Measurements from ENCODE around the gene TPPP.

The TPPP gene

DNA sequence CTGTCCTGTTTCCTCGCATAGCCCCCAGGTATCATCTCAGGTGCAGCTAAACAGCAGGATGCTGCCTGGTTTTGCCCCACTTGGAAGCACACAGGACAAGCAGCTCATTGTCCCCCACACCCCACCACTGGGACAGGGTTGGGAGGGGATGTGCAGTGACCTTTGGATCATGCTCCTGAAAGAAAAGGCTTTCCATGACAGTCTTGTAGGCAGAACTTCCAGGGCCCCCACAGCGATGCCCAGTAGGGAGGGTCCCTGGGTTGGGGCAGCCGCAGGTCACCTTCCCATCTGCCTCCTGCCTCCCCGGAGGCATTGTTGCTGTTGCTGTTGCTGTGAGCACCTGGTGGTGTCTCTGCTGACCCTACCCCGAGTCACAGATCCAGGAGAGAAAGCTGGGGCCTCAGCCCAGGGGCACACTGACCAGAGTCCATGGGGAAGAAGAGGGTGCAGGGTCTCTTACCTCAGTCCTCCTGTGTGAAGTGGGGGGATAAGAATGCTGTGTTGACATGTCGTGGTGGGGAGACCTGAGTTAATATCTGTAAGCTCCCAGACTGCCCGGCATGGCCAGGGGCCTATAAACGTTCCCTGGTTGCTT, 72.5 kb downstream of the TPPP start:
- TF ChIP-seq, protein P1, sequence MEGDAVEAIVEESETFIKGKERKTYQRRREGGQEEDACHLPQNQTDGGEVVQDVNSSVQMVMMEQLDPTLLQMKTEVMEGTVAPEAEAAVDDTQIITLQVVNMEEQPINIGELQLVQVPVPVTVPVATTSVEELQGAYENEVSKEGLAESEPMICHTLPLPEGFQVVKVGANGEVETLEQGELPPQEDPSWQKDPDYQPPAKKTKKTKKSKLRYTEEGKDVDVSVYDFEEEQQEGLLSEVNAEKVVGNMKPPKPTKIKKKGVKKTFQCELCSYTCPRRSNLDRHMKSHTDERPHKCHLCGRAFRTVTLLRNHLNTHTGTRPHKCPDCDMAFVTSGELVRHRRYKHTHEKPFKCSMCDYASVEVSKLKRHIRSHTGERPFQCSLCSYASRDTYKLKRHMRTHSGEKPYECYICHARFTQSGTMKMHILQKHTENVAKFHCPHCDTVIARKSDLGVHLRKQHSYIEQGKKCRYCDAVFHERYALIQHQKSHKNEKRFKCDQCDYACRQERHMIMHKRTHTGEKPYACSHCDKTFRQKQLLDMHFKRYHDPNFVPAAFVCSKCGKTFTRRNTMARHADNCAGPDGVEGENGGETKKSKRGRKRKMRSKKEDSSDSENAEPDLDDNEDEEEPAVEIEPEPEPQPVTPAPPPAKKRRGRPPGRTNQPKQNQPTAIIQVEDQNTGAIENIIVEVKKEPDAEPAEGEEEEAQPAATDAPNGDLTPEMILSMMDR (IDR thresholded peaks at IDR 0.05; ENCODE audit: low read depth, low read length) = no peak
- no peak for DNase-seq (ENCODE audit: extremely low read depth, low read depth)

- no peak for DNase-seq (ENCODE audit: extremely low read depth, low read depth)
- TF ChIP-seq, protein P1 (IDR thresholded peaks at IDR 0.05; ENCODE audit: low read depth, low read length) = no peak
Measured at GRCh38 chr5:620152-620551, 73.0 kb downstream of the TPPP start.

DNA sequence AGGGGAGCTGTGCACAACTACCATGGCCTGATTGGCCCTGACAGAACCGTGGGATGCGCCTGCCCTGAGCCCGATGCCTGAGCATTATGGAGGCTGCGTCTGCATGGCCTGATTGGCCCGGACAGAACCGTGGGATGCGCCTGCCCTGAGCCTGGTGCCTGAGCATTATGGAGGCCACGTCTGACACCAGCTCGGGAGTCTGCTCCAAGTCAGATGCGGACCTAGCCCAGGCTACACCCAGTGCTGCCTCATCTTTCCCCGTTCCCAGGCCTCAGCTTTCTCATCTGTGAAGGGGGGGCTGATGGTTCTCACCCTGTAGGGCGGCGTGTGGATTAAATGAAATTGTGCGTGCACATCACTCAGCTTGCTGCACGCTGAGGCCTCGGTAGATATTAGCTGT, 73.7 kb downstream of the TPPP start:
- DNase-seq (ENCODE audit: extremely low read depth, low read depth) = no peak
- TF ChIP-seq, protein P1 (IDR thresholded peaks at IDR 0.05; ENCODE audit: low read depth, low read length) = no peak

DNA sequence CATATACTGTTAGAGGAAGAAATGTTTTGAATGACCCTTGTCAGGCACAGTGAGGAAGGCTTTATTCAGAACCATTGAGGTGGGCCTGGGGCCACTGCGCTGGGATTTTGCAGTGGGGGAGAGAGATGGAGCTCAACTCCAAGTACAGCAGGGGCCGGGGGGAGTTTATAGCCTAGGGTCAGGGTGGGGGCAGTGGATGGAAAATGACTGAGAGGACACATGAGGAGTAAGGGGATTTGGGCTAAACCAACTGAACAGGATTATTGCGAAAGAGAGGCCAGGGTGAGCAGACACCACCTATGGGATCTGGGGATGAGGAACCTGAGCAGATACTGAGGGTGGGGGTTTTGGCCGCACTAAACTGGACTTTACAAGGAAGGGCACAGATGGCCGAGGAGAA, 74.7 kb downstream of the TPPP start:
- no peak for DNase-seq (ENCODE audit: extremely low read depth, low read depth)
- TF ChIP-seq, protein P1 (IDR thresholded peaks at IDR 0.05; ENCODE audit: low read depth, low read length) = no peak

GRCh38 chr5:617896-618295, 75.3 kb downstream of the TPPP start:
- TF ChIP-seq, protein P1 (IDR thresholded peaks at IDR 0.05; ENCODE audit: low read depth, low read length) = no peak

DNA sequence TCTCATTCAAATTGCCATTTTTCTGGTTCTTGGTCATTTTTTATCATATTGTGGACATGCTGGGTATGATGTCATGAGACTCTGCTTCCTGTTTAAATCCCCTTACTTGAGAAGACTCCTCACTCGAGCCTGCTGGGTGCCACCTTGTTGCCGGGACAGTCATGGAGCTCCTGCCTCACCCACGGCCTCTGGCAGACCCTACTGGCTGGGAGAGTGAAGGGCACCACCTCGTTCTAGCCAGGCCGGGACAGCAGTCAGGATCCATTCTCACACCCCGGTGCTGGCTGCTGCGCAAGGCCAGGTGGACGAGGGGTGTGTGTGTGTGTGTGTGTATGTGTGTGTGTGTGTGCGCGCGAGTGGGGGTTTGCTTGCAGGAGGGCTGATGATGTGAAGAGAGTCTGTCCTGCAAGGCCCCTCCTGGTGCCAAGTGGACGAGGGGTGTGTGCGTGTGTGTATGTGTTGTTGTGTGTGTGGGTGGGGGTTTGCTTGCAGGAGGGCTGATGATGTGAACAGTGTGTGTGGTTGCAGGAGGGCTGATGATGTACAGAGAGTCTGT, 76.6 kb downstream of the TPPP start:
- no peak for DNase-seq (ENCODE audit: extremely low read depth, low read depth)
- TF ChIP-seq, protein P1 (IDR thresholded peaks at IDR 0.05; ENCODE audit: low read depth, low read length) = no peak

More at GRCh38 chr5:617896-618295, 75.3 kb downstream of the TPPP start:
- no peak for DNase-seq (ENCODE audit: extremely low read depth, low read depth)

DNA sequence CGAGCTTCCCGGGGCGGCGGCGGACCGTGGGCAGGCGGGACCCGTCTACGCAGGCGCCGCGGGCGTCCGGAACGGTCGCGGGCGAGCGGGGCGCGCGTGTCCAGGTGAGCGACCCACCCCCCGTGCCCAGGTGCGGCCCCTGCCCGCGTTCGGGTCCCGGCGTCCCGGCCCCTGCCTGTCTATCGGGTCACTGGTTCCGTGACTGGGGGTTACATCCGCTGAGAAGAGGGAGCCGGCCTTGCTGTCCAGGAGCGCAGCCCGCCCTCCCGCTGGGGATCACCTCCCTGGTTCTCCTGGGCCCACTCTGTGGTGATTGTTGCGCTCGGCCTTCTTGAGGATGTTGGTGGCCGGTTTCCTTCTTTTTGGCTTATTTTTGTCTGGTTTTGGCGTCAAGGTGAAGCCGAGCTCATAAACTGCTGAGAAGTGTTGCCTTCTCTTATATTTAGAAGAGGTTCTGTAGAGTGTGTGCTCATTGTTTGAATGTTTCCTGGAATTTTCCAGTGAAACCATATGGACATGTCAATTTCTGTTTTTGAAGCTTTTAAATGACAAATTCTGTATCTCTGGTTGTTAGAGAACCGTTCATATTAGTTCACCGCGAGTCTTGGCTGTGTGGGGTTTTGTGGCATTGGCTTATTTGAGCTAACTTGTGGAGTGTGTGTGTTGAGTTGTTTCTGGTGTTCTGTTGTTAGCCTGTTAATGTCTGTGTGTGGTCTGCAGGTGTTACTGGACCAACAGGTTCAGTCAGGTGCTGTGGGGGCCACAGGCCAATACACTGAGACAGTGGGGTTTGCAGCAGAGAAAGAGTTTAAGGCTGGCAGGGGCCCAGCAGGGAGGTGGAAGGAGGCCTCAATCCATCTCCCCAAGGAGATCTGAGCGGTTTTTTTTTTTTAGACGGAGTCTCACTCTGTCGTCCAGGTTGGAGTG, 80.4 kb downstream of the TPPP start:
- DNase-seq (ENCODE audit: extremely low read depth, low read depth) = no peak
- TF ChIP-seq, protein P1 (IDR thresholded peaks at IDR 0.05; ENCODE audit: low read depth, low read length) = no peak

All from AG09319 (cell line).